SJCRH30 (cell line): ENCODE results near the gene PRMT9. TPM values are rescaled to one million over a fixed set of nuclear protein-coding genes. Genes with fewer than 3 reads are reported as not detected.
A peak's percentile ranks its signal among the peaks of the same experiment; 100 is the strongest.

ENCODE experiments used
- DNase-seq, 2 experiments: peaks; one replicate each; pipeline ENCODE4 v3.0.0-alpha.2; 2015 to 2020
- H3K27ac ChIP-seq: fragments of 250-450 bp; sonication (Bioruptor Pico); 2 replicates; pipeline ENCODE4 v1.5.1; 2020; ENCODE audit warnings: mild to moderate bottlenecking, moderate library complexity
- H3K27me3 ChIP-seq: fragments of 250-450 bp; sonication (Bioruptor Pico); 2 replicates; pipeline ENCODE4 v1.5.1; 2020; ENCODE audit warnings: mild to moderate bottlenecking, moderate library complexity
- H3K36me3 ChIP-seq: fragments of 250-450 bp; sonication (Bioruptor Pico); 2 replicates; pipeline ENCODE4 v1.5.1; 2020; ENCODE audit warnings: mild to moderate bottlenecking, moderate library complexity
- H3K4me1 ChIP-seq: fragments of 250-450 bp; sonication (Bioruptor Pico); 2 replicates; pipeline ENCODE4 v1.5.1; 2020; ENCODE audit warnings: mild to moderate bottlenecking, moderate library complexity
- H3K4me3 ChIP-seq: fragments of 250-450 bp; sonication (Bioruptor Pico); 2 replicates; pipeline ENCODE4 v1.5.1; 2020; ENCODE audit warnings: mild to moderate bottlenecking, moderate library complexity
- H3K9me3 ChIP-seq: fragments of 250-450 bp; sonication (Bioruptor Pico); replicated peaks from 2 replicates; pipeline ENCODE4 v1.5.1; 2020; ENCODE audit warnings: mild to moderate bottlenecking, moderate library complexity
- total RNA-seq: library from RNA; depleted of rRNA; stranded (reverse); fragments of >200 nt; shearing (Covaris generic); gene quantifications from 2 replicates; pipeline ENCODE4 v1.2.3, GENCODE V29; 2014

PRMT9 gene
- total RNA-seq, 1 experiment from 2014 or later, result 12.1 TPM

- no peaks in the 10 kb centered on the region for H3K9me3 ChIP-seq
- DNase-seq, result no peak
- H3K4me1 ChIP-seq, result no peaks in the 10 kb centered on the region
- no peak overlapping the region for H3K27ac ChIP-seq
- H3K27me3 ChIP-seq, result no peaks in the 10 kb centered on the region
- H3K36me3 ChIP-seq, result no peaks in the 10 kb centered on the region
- H3K4me3 ChIP-seq, result no peak overlapping the region
Measured at GRCh38 chr4:147704846-147705245, 20.9 kb upstream of the PRMT9 start.

GRCh38 chr4:147696866-147697265 is 12.9 kb upstream of the PRMT9 start:
- no peak overlapping the region for H3K4me3 ChIP-seq
- H3K9me3 ChIP-seq, result no peaks in the 10 kb centered on the region
- H3K36me3 ChIP-seq, result no peaks in the 10 kb centered on the region
- no peaks in the 10 kb centered on the region for H3K27me3 ChIP-seq
- H3K4me1 ChIP-seq, result no peaks in the 10 kb centered on the region
- no peak overlapping the region for H3K27ac ChIP-seq
- DNase-seq, result no peak

- Histone ChIP-seq H3K4me1 (no peaks in the 10 kb centered on the region), H3K27me3 (no peaks in the 10 kb centered on the region), H3K27ac (no peak overlapping the region), H3K4me3 (no peak overlapping the region), H3K9me3 (no peaks in the 10 kb centered on the region), H3K36me3 (no peaks in the 10 kb centered on the region)
- DNase-seq, result no peak
Measured at GRCh38 chr4:147693218-147693617, 9.3 kb upstream of the PRMT9 start.

- H3K27ac ChIP-seq, result no peak overlapping the region
- no peak overlapping the region for H3K4me3 ChIP-seq
- H3K9me3 ChIP-seq, result no peaks in the 10 kb centered on the region
- no peaks in the 10 kb centered on the region for H3K27me3 ChIP-seq
- no peak for DNase-seq
- no peaks in the 10 kb centered on the region for H3K36me3 ChIP-seq
- H3K4me1 ChIP-seq, result no peaks in the 10 kb centered on the region
Measured at GRCh38 chr4:147691820-147692219, 7.9 kb upstream of the PRMT9 start.

GRCh38 chr4:147689067-147689466 is 5.1 kb upstream of the PRMT9 start:
- no peaks in the 10 kb centered on the region for H3K36me3 ChIP-seq
- DNase-seq, result no peak
- H3K9me3 ChIP-seq, result no peaks in the 10 kb centered on the region
- H3K27ac ChIP-seq, result no peak overlapping the region
- no peak overlapping the region for H3K4me3 ChIP-seq
- no peaks in the 10 kb centered on the region for H3K27me3 ChIP-seq
- no peaks in the 10 kb centered on the region for H3K4me1 ChIP-seq

- peak in 1 of 2 experiments; percentile 31 for DNase-seq
- H3K36me3 ChIP-seq, result peaks cover 3% of the 10 kb centered on the region; the same call in 1 of the 2 replicates
- H3K4me1 ChIP-seq, result no peaks in the 10 kb centered on the region
- H3K27me3 ChIP-seq, result no peaks in the 10 kb centered on the region
- peak overlapping the region; percentile 78 for H3K4me3 ChIP-seq
- H3K9me3 ChIP-seq, result no peaks in the 10 kb centered on the region
- H3K27ac ChIP-seq, result peak overlapping the region; percentile 58; the same call in 1 of the 2 replicates
Measured at GRCh38 chr4:147683188-147683591, 773 bp downstream of the PRMT9 start.

- Histone ChIP-seq H3K4me1 (no peaks in the 10 kb centered on the region), H3K36me3 (peaks cover 3% of the 10 kb centered on the region; the same call in 1 of the 2 replicates), H3K27ac (no peak overlapping the region), H3K4me3 (peak overlapping the region; percentile 78), H3K9me3 (no peaks in the 10 kb centered on the region), H3K27me3 (no peaks in the 10 kb centered on the region)
- DNase-seq, result peak in 1 of 2 experiments; percentile 4
Measured at GRCh38 chr4:147682755-147683154, 1.2 kb downstream of the PRMT9 start.

- no peak overlapping the region for H3K27ac ChIP-seq
- no peak for DNase-seq
- H3K4me1 ChIP-seq, result no peaks in the 10 kb centered on the region
- H3K9me3 ChIP-seq, result no peaks in the 10 kb centered on the region
- no peaks in the 10 kb centered on the region for H3K27me3 ChIP-seq
- H3K4me3 ChIP-seq, result no peak overlapping the region
- H3K36me3 ChIP-seq, result peaks cover 3% of the 10 kb centered on the region; the same call in 1 of the 2 replicates
Measured at GRCh38 chr4:147678796-147679549, 5.0 kb downstream of the PRMT9 start.

- no peak for DNase-seq
- H3K4me3 ChIP-seq, result no peak overlapping the region
- H3K27me3 ChIP-seq, result no peaks in the 10 kb centered on the region
- no peak overlapping the region for H3K27ac ChIP-seq
- no peaks in the 10 kb centered on the region for H3K9me3 ChIP-seq
- H3K36me3 ChIP-seq, result peaks cover 3% of the 10 kb centered on the region; the same call in 1 of the 2 replicates
- no peaks in the 10 kb centered on the region for H3K4me1 ChIP-seq
Measured at GRCh38 chr4:147678106-147678505, 5.9 kb downstream of the PRMT9 start.

- no peaks in the 10 kb centered on the region for H3K27me3 ChIP-seq
- no peaks in the 10 kb centered on the region for H3K9me3 ChIP-seq
- no peak overlapping the region for H3K27ac ChIP-seq
- peaks cover 1% of the 10 kb centered on the region for H3K36me3 ChIP-seq
- DNase-seq, result no peak
- H3K4me3 ChIP-seq, result no peak overlapping the region
- H3K4me1 ChIP-seq, result no peaks in the 10 kb centered on the region
Measured at GRCh38 chr4:147674496-147674895, 9.5 kb downstream of the PRMT9 start.

GRCh38 chr4:147674073-147674472 is 9.9 kb downstream of the PRMT9 start:
- Histone ChIP-seq H3K9me3 (no peaks in the 10 kb centered on the region), H3K4me3 (no peak overlapping the region), H3K36me3 (no peaks in the 10 kb centered on the region; the same call in none of the 2 replicates), H3K4me1 (no peaks in the 10 kb centered on the region), H3K27me3 (no peaks in the 10 kb centered on the region), H3K27ac (no peak overlapping the region)
- no peak for DNase-seq

GRCh38 chr4:147658501-147658900 is 25.5 kb downstream of the PRMT9 start:
- no peak overlapping the region for H3K27ac ChIP-seq
- H3K9me3 ChIP-seq, result no peaks in the 10 kb centered on the region
- no peak for DNase-seq
- H3K27me3 ChIP-seq, result no peaks in the 10 kb centered on the region
- H3K4me3 ChIP-seq, result no peak overlapping the region
- H3K4me1 ChIP-seq, result no peaks in the 10 kb centered on the region
- peaks cover 11% of the 10 kb centered on the region; the same call in 1 of the 2 replicates for H3K36me3 ChIP-seq

GRCh38 chr4:147655639-147656038 is 28.3 kb downstream of the PRMT9 start:
- DNase-seq, result no peak
- H3K9me3 ChIP-seq, result no peaks in the 10 kb centered on the region
- H3K27ac ChIP-seq, result no peak overlapping the region
- peaks cover 9% of the 10 kb centered on the region; the same call in 1 of the 2 replicates for H3K36me3 ChIP-seq
- H3K4me1 ChIP-seq, result no peaks in the 10 kb centered on the region
- H3K27me3 ChIP-seq, result no peaks in the 10 kb centered on the region
- H3K4me3 ChIP-seq, result no peak overlapping the region

- DNase-seq, result no peak
- Histone ChIP-seq H3K4me3 (no peak overlapping the region), H3K27ac (no peak overlapping the region), H3K36me3 (peaks cover 13% of the 10 kb centered on the region), H3K9me3 (no peaks in the 10 kb centered on the region), H3K4me1 (no peaks in the 10 kb centered on the region), H3K27me3 (no peaks in the 10 kb centered on the region)
Measured at GRCh38 chr4:147651563-147651962, 32.4 kb downstream of the PRMT9 start.

- no peak for DNase-seq
- H3K27ac ChIP-seq, result no peak overlapping the region
- H3K36me3 ChIP-seq, result peaks cover 14% of the 10 kb centered on the region
Measured at GRCh38 chr4:147648656-147649055, 35.3 kb downstream of the PRMT9 start.

GRCh38 chr4:147645099-147645498 is 38.9 kb downstream of the PRMT9 start:
- Histone ChIP-seq H3K9me3 (no peaks in the 10 kb centered on the region), H3K27ac (no peak overlapping the region), H3K27me3 (no peaks in the 10 kb centered on the region), H3K4me1 (no peaks in the 10 kb centered on the region), H3K4me3 (no peak overlapping the region), H3K36me3 (peaks cover 18% of the 10 kb centered on the region)
- DNase-seq, result no peak

More at GRCh38 chr4:147648656-147649055, 35.3 kb downstream of the PRMT9 start:
- no peaks in the 10 kb centered on the region for H3K9me3 ChIP-seq
- H3K4me1 ChIP-seq, result no peaks in the 10 kb centered on the region
- no peak overlapping the region for H3K4me3 ChIP-seq
- H3K27me3 ChIP-seq, result no peaks in the 10 kb centered on the region
